NCI-H510A treated with DMSO at 0.1 percent for 48 hours (cell line): Measurements from ENCODE around the gene ERCC2.
"Not testable (repeated sequence)": the region's sequence is repeated elsewhere in the genome, so short reads cannot be mapped to it uniquely, and the experiment has no call there.

Experiments used
- DNase-seq: peaks from one replicate; lab custom pipeline; 2025; lab: John Stamatoyannopoulos, UW

ERCC2 gene

GRCh38 chr19:45354241-45354842 lies 16.0 kb downstream of the ERCC2 start:
- DNase-seq = no peak

- DNase-seq = no peak
Observed at GRCh38 chr19:45352914-45353796, 17.2 kb downstream of the ERCC2 start.

GRCh38 chr19:45352471-45352870 lies 17.9 kb downstream of the ERCC2 start:
- DNase-seq = no peak

- no peak for DNase-seq
Observed at GRCh38 chr19:45352062-45352461, 18.3 kb downstream of the ERCC2 start.

GRCh38 chr19:45351401-45351952 lies 18.9 kb downstream of the ERCC2 start:
- DNase-seq = no peak

- no peak for DNase-seq
Observed at GRCh38 chr19:45350477-45351058, 19.8 kb downstream of the ERCC2 start.

- no peak for DNase-seq
Observed at GRCh38 chr19:45349430-45349941, 20.9 kb downstream of the ERCC2 start.

- no peak for DNase-seq
Observed at GRCh38 chr19:45349126-45349415, 21.3 kb downstream of the ERCC2 start.

GRCh38 chr19:45348367-45349125 lies 21.8 kb downstream of the ERCC2 start:
- DNase-seq = no peak

- no peak for DNase-seq
Observed at GRCh38 chr19:45347570-45348366, 22.6 kb downstream of the ERCC2 start.

GRCh38 chr19:45346449-45346848 lies 23.9 kb downstream of the ERCC2 start:
- DNase-seq = no peak

GRCh38 chr19:45345506-45345860 lies 24.9 kb downstream of the ERCC2 start:
- no peak for DNase-seq

GRCh38 chr19:45344621-45345505 lies 25.5 kb downstream of the ERCC2 start:
- DNase-seq = no peak

- no peak for DNase-seq
Observed at GRCh38 chr19:45342911-45343310, 27.5 kb downstream of the ERCC2 start.

- DNase-seq = no peak
Observed at GRCh38 chr19:45340899-45341453, 29.4 kb downstream of the ERCC2 start.

GRCh38 chr19:45340232-45340898 lies 30.0 kb downstream of the ERCC2 start, which contains the start of gene KLC3:
TSS of gene KLC3 (plus strand) at chr19:45340750. CDS start at chr19:45345542, 4,792 bp downstream.
- DNase-seq = no peak

- DNase-seq = no peak
Observed at GRCh38 chr19:45339629-45340028, 30.7 kb downstream of the ERCC2 start.

- DNase-seq = no peak
Observed at GRCh38 chr19:45336696-45337251, 33.6 kb downstream of the ERCC2 start.

GRCh38 chr19:45334881-45335280 lies 35.5 kb downstream of the ERCC2 start:
- not testable (repeated sequence) for DNase-seq
